Omental fat pad (tissue), 4 donors: ENCODE results near the gene NFIA. TPM values are rescaled to one million over a fixed set of nuclear protein-coding genes. Genes with fewer than 3 reads are reported as not detected.
A peak's percentile ranks its signal among the peaks of the same experiment; 100 is the strongest.

Source experiments
- ATAC-seq: fragments of 150-250 bp; one replicate; pipeline ENCODE4 v1.9.1; 2016; ENCODE audit warnings: mild to moderate bottlenecking, moderate library complexity; ENCODE audit not compliant: low FRiP score
- DNase-seq: peaks from one replicate; pipeline ENCODE4 v3.0.0-alpha.2; 2019; ENCODE audit warnings: low spot score
- CTCF ChIP-seq, 3 donors: fragments of 450-650 bp; IDR thresholded peaks; one replicate each; pipeline ENCODE4 v1.5.1; 2016 to 2017; ENCODE audit warnings: antibody characterized with exemption in 3 of 3, mild to moderate bottlenecking in 3 of 3, moderate library complexity in 2 of 3
- total RNA-seq, 4 donors: library from RNA; depleted of rRNA; stranded (reverse); fragments of >200 nt; gene quantifications; one replicate each; pipeline ENCODE4 v1.1.0, GENCODE V29; 2016

The NFIA gene
- total RNA-seq, 4 donors from 2014 or later: 61.1 to 159 (median 77.5) TPM

GRCh38 chr1:61332796-61333195, 250.4 kb downstream of the NFIA start:
- no peak for ATAC-seq
- no peak for DNase-seq
- no peak for TF ChIP-seq CTCF (IDR thresholded peaks at IDR 0.05)

GRCh38 chr1:61334718-61335589, 252.6 kb downstream of the NFIA start:
- DNase-seq (peak; percentile 44), ATAC-seq (peak; percentile 70)
- no peak for TF ChIP-seq CTCF (IDR thresholded peaks at IDR 0.05)

GRCh38 chr1:61337037-61337436, 254.7 kb downstream of the NFIA start:
- ATAC-seq (no peak), DNase-seq (no peak)
- TF ChIP-seq CTCF (IDR thresholded peaks at IDR 0.05): no peak

- no peak for ATAC-seq
- no peak for DNase-seq
- no peak for TF ChIP-seq CTCF (IDR thresholded peaks at IDR 0.05)
Measured at GRCh38 chr1:61337441-61337951, 255.1 kb downstream of the NFIA start.

- no peak for DNase-seq
- peak in 1 of 3 donors; percentile 29 for TF ChIP-seq CTCF (IDR thresholded peaks at IDR 0.05)
Measured at GRCh38 chr1:61337981-61338848, 255.9 kb downstream of the NFIA start.

GRCh38 chr1:61338899-61339298, 256.5 kb downstream of the NFIA start:
- ATAC-seq (no peak), DNase-seq (no peak)
- no peak for TF ChIP-seq CTCF (IDR thresholded peaks at IDR 0.05)

More at GRCh38 chr1:61337981-61338848, 255.9 kb downstream of the NFIA start:
- peak; percentile 87 for ATAC-seq
